ENCODE results near the gene OFD1. TPM values are rescaled to one million over a fixed set of nuclear protein-coding genes. Genes with fewer than 3 reads are reported as not detected.

Gene OFD1
- total RNA-seq, 1 donor from 2014 or later, result 15.2 TPM

DNA sequence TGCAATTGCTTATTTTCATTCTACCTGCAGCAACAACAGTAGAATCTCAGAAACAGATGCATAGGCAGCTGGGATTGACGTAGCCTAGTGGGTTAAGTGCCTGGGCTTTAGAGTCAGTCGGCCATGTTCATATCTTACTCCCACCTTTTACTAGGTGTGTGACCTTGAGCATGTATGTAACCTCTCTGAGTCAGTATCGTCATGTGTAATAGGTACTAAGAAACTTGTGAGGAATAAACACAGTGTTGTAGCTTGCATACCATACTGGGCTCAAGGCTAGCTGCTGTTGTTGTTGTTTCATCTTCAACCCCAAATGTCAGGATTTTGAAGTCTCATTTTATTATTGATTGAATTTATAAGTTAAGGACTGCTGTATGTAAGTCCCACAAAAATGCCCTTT is 31.4 kb upstream of the OFD1 start:
- H3K9me3 Mint-ChIP-seq (ENCODE audit: unreplicated experiment), result no peaks in the 10 kb centered on the region
- TF ChIP-seq, protein P1, sequence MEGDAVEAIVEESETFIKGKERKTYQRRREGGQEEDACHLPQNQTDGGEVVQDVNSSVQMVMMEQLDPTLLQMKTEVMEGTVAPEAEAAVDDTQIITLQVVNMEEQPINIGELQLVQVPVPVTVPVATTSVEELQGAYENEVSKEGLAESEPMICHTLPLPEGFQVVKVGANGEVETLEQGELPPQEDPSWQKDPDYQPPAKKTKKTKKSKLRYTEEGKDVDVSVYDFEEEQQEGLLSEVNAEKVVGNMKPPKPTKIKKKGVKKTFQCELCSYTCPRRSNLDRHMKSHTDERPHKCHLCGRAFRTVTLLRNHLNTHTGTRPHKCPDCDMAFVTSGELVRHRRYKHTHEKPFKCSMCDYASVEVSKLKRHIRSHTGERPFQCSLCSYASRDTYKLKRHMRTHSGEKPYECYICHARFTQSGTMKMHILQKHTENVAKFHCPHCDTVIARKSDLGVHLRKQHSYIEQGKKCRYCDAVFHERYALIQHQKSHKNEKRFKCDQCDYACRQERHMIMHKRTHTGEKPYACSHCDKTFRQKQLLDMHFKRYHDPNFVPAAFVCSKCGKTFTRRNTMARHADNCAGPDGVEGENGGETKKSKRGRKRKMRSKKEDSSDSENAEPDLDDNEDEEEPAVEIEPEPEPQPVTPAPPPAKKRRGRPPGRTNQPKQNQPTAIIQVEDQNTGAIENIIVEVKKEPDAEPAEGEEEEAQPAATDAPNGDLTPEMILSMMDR (IDR thresholded peaks at IDR 0.05), result no peak
- no peak overlapping the region for H3K27ac Mint-ChIP-seq (ENCODE audit: unreplicated experiment)
- H3K4me1 Mint-ChIP-seq (ENCODE audit: unreplicated experiment), result peaks cover 10% of the 10 kb centered on the region
- H3K27me3 Mint-ChIP-seq (ENCODE audit: unreplicated experiment), result no peaks in the 10 kb centered on the region
- DNase-seq (ENCODE audit: extremely low spot score, unreplicated experiment), result no peak
- no peak overlapping the region for H3K4me3 Mint-ChIP-seq (ENCODE audit: unreplicated experiment)
- no peaks in the 10 kb centered on the region for H3K36me3 Mint-ChIP-seq (ENCODE audit: unreplicated experiment)

DNA sequence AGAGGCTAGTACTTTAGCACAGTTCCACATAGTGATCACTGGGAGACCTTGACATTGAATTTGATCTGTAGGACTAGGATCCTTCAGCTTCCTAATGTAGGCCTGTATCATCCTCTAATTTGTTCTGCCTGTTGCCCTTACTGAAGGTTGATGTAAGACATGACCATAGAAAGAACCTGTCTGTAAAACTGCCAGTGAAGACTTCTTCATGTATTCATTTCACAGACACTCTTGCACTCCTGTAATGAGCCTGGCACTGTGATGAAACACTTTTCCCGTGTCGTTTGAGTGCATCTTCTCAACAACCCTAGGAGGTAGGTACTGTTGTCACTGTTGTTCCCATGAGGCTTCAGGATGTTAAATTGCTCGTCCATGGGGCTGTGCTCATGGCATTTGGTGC is 31.0 kb upstream of the OFD1 start:
- Mint-ChIP-seq H3K27ac (ENCODE audit: unreplicated experiment) (no peak overlapping the region), H3K9me3 (ENCODE audit: unreplicated experiment) (no peaks in the 10 kb centered on the region)
- DNase-seq (ENCODE audit: extremely low spot score, unreplicated experiment), result no peak

DNA sequence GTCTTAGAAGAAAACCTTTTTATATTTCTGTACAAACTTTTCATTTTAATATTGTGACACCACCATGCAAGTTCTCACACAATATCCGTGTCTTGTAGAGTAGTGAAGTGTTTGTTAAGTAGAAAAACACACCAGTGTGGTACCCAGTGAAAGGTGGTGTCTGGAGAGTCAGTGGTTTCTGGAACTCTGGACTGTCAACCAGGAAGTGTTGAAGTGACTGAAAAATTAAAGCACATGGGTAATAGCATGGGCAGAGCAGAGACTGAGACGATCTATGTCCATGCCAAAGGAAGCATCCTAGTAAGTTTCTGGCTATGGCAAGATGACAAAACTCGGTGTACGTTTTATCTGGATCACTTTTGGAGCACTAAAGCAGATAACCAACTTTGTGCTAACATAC is 23.4 kb upstream of the OFD1 start:
- no peak for DNase-seq (ENCODE audit: extremely low spot score, unreplicated experiment)
- Mint-ChIP-seq H3K27ac (ENCODE audit: unreplicated experiment) (no peak overlapping the region), H3K27me3 (ENCODE audit: unreplicated experiment) (no peaks in the 10 kb centered on the region), H3K4me3 (ENCODE audit: unreplicated experiment) (no peak overlapping the region), H3K4me1 (ENCODE audit: unreplicated experiment) (no peaks in the 10 kb centered on the region), H3K9me3 (ENCODE audit: unreplicated experiment) (peaks cover 3% of the 10 kb centered on the region), H3K36me3 (ENCODE audit: unreplicated experiment) (peaks cover 17% of the 10 kb centered on the region)
- TF ChIP-seq, protein P1 (IDR thresholded peaks at IDR 0.05), result no peak

More for the DNA sequence above, 31.0 kb upstream of the OFD1 start:
- H3K4me3 Mint-ChIP-seq (ENCODE audit: unreplicated experiment), result no peak overlapping the region
- no peaks in the 10 kb centered on the region for H3K36me3 Mint-ChIP-seq (ENCODE audit: unreplicated experiment)
- no peaks in the 10 kb centered on the region for H3K27me3 Mint-ChIP-seq (ENCODE audit: unreplicated experiment)
- TF ChIP-seq, protein P1 (IDR thresholded peaks at IDR 0.05), result no peak
- peaks cover 10% of the 10 kb centered on the region for H3K4me1 Mint-ChIP-seq (ENCODE audit: unreplicated experiment)

DNA sequence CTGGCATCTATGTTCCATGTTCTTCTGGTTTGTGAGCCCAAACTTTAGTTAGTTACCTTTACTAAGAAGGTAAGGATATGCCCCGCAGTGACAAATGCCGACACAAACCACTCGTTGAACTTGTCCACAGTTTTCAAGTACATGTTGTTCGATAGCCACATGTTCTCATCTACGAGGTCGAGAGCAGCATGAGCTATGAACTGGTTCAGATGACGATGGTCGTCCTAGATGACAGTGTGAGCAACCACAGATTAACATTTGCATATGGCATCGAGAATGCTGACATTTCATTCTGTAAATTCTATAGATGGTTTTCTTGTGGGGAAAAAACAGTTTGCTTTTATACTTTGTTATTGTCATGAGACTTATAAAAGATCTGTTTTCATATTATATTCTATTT is 18.1 kb upstream of the OFD1 start:
- no peaks in the 10 kb centered on the region for H3K27me3 Mint-ChIP-seq (ENCODE audit: unreplicated experiment)

DNA sequence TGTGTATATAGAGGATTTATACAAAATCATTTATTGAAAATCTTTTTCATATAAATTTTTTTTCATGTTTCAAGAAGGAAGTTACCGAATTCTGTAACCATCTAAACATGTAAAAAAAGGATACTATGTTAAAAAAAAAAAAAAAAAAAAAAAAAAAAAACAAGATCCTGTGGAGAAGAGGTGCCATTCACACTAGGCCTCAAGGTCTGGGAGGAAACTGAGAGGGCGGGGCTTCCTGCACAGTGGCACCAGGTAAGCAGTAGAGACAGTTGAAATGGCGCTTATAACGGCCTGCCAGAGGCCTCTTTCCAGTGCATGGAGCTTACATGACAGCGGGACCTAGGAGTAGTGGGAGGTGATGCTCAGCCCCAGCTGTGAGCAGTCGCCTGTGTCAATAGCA is 17.6 kb upstream of the OFD1 start:
- H3K27ac Mint-ChIP-seq (ENCODE audit: unreplicated experiment), result no peak overlapping the region
- H3K36me3 Mint-ChIP-seq (ENCODE audit: unreplicated experiment), result peaks cover 9% of the 10 kb centered on the region
- peaks cover 3% of the 10 kb centered on the region for H3K9me3 Mint-ChIP-seq (ENCODE audit: unreplicated experiment)
- no peak overlapping the region for H3K4me3 Mint-ChIP-seq (ENCODE audit: unreplicated experiment)
- TF ChIP-seq, protein P1 (IDR thresholded peaks at IDR 0.05), result no peak
- peaks cover 4% of the 10 kb centered on the region for H3K4me1 Mint-ChIP-seq (ENCODE audit: unreplicated experiment)
- DNase-seq (ENCODE audit: extremely low spot score, unreplicated experiment), result no peak
- no peaks in the 10 kb centered on the region for H3K27me3 Mint-ChIP-seq (ENCODE audit: unreplicated experiment)

More for the DNA sequence above, 18.1 kb upstream of the OFD1 start:
- peaks cover 3% of the 10 kb centered on the region for H3K9me3 Mint-ChIP-seq (ENCODE audit: unreplicated experiment)
- H3K27ac Mint-ChIP-seq (ENCODE audit: unreplicated experiment), result no peak overlapping the region
- peaks cover 2% of the 10 kb centered on the region for H3K4me1 Mint-ChIP-seq (ENCODE audit: unreplicated experiment)
- peaks cover 9% of the 10 kb centered on the region for H3K36me3 Mint-ChIP-seq (ENCODE audit: unreplicated experiment)
- DNase-seq (ENCODE audit: extremely low spot score, unreplicated experiment), result no peak
- TF ChIP-seq, protein P1 (IDR thresholded peaks at IDR 0.05), result no peak
- H3K4me3 Mint-ChIP-seq (ENCODE audit: unreplicated experiment), result no peak overlapping the region

Data from osteocyte (in vitro differentiated cells).